GM04504 (cell line): ENCODE results near the gene HNF4A.
"Not testable (repeated sequence)": the region's sequence is repeated elsewhere in the genome, so short reads cannot be mapped to it uniquely, and the experiment has no call there.

ENCODE experiments used
- DNase-seq: peaks from one replicate; pipeline ENCODE4 v3.0.0-alpha.2; 2012; ENCODE audit warnings: low read depth

Gene HNF4A

GRCh38 chr20:44355498-44356352, at the start of gene HNF4A:
Gene HNF4A, plus strand, starts transcription at chr20:44355699. Its CDS starts 106 bp downstream, at chr20:44355805.
- DNase-seq = no peak

GRCh38 chr20:44306927-44307326, 48.6 kb upstream of the HNF4A start:
- no peak for DNase-seq

- peak; percentile 56 for DNase-seq
Observed at GRCh38 chr20:44309763-44310663, 45.5 kb upstream of the HNF4A start.

GRCh38 chr20:44310664-44311639, 44.5 kb upstream of the HNF4A start, which contains the start of gene FITM2:
Gene FITM2, minus strand, starts transcription at chr20:44311202. Its CDS starts 54 bp downstream, at chr20:44311148.
- peak; percentile 94 for DNase-seq

- no peak for DNase-seq
Observed at GRCh38 chr20:44314870-44315269, 40.6 kb upstream of the HNF4A start.

- no peak for DNase-seq
Observed at GRCh38 chr20:44319839-44320422, 35.6 kb upstream of the HNF4A start.

- no peak for DNase-seq
Observed at GRCh38 chr20:44324343-44324742, 31.2 kb upstream of the HNF4A start.

- no peak for DNase-seq
Observed at GRCh38 chr20:44326391-44327159, 28.9 kb upstream of the HNF4A start.

- not testable (repeated sequence) for DNase-seq
Observed at GRCh38 chr20:44327748-44328147, 27.8 kb upstream of the HNF4A start.

- no peak for DNase-seq
Observed at GRCh38 chr20:44328428-44328827, 27.1 kb upstream of the HNF4A start.

GRCh38 chr20:44331201-44331600, 24.3 kb upstream of the HNF4A start:
- DNase-seq = no peak

GRCh38 chr20:44334306-44334705, 21.2 kb upstream of the HNF4A start:
- DNase-seq = no peak

- no peak for DNase-seq
Observed at GRCh38 chr20:44334709-44335108, 20.8 kb upstream of the HNF4A start.

GRCh38 chr20:44335675-44336074, 19.8 kb upstream of the HNF4A start:
- DNase-seq = no peak

GRCh38 chr20:44336086-44336485, 19.4 kb upstream of the HNF4A start:
- DNase-seq = no peak

GRCh38 chr20:44336725-44337380, 18.6 kb upstream of the HNF4A start, which contains the start of gene R3HDML:
Gene R3HDML, plus strand, starts transcription at chr20:44337043. Its CDS starts 115 bp downstream, at chr20:44337158.
- no peak for DNase-seq

- no peak for DNase-seq
Observed at GRCh38 chr20:44342248-44342647, 13.3 kb upstream of the HNF4A start.

GRCh38 chr20:44343162-44343675, 12.3 kb upstream of the HNF4A start:
- no peak for DNase-seq

- no peak for DNase-seq
Observed at GRCh38 chr20:44344723-44345122, 10.8 kb upstream of the HNF4A start.
